H1 (cell line): ENCODE measurements around the gene SLC44A1. TPM values are rescaled to one million over a fixed set of nuclear protein-coding genes. Genes with fewer than 3 reads are reported as not detected.
A peak's percentile ranks its signal among the peaks of the same experiment; 100 is the strongest.

Experiments used
- CTCF ChIA-PET: fragments of 300-600 bp; sonication (Branson Sonifier 250); formaldehyde crosslinking; loops from one replicate; lab custom pipeline; 2021; ENCODE audit not compliant: partially characterized antibody; lab: Charles Lee
- POLR2A ChIA-PET: fragments of 300-600 bp; sonication (Branson Sonifier 250); formaldehyde crosslinking; loops from one replicate; lab custom pipeline; 2021; ENCODE audit warnings: inconsistent platforms; ENCODE audit not compliant: partially characterized antibody; lab: Charles Lee
- DNase-seq, 2 experiments: peaks; one replicate each; pipeline versions ENCODE4 v3.0.0 to v3.0.0-alpha.2; 2010 to 2022; ENCODE audit warnings: low spot score in 2 of 2, low read depth in 1 of 2, mixed read lengths in 1 of 2
- FAIRE-seq: peaks from 2 replicates; lab custom pipeline; 2011; peaks lifted over from hg19 to GRCh38; lab: Jason Lieb, UNC
- H2AFZ ChIP-seq: 2 replicates; pipeline ENCODE4 v1.8.1; 2012; ENCODE audit warnings: low read length, inconsistent platforms
- H2AK5ac ChIP-seq: 2 replicates; pipeline ENCODE4 v1.6.1; 2013; ENCODE audit warnings: low read depth, low read length
- H2BK120ac ChIP-seq: replicated peaks from 2 replicates; pipeline ENCODE3; 2013; ENCODE audit warnings: low read depth, low read length, inconsistent platforms
- H2BK12ac ChIP-seq: 2 replicates; pipeline ENCODE4 v1.6.1; 2013; ENCODE audit warnings: low read depth, low read length
- H2BK15ac ChIP-seq: 2 replicates; pipeline ENCODE4 v1.6.1; 2013; ENCODE audit warnings: low read length
- H2BK20ac ChIP-seq: 2 replicates; pipeline ENCODE4 v1.6.1; 2013; ENCODE audit warnings: low read length
- H2BK5ac ChIP-seq: 2 replicates; pipeline ENCODE4 v1.6.1; 2013; ENCODE audit warnings: low read depth, low read length
- H3K14ac ChIP-seq: 2 replicates; pipeline ENCODE4 v1.6.1; 2013; ENCODE audit warnings: inconsistent platforms; ENCODE audit not compliant: insufficient read length
- H3K18ac ChIP-seq: 2 replicates; pipeline ENCODE4 v1.6.1; 2013; ENCODE audit warnings: low read length; ENCODE audit errors: extremely low read depth
- H3K23ac ChIP-seq: 2 replicates; pipeline ENCODE4 v1.6.1; 2013; ENCODE audit warnings: inconsistent platforms; ENCODE audit not compliant: insufficient read length
- H3K23me2 ChIP-seq: 2 replicates; pipeline ENCODE4 v1.6.1; 2013; ENCODE audit warnings: low read depth, low read length
- H3K27ac ChIP-seq: 2 replicates; pipeline ENCODE4 v1.6.1; 2011; ENCODE audit warnings: low read depth, low read length, inconsistent platforms
- H3K27me3 ChIP-seq, 4 experiments: replicated peaks in 1 of 4; 1 replicate in 1 of 4; 2 replicates in 3 of 4; pipeline versions ENCODE4 v1.6.1 to v1.8.1; 2011 to 2013; ENCODE audit warnings: low read length in 3 of 4, mild to moderate bottlenecking in 3 of 4, inconsistent platforms in 2 of 4, mixed read lengths in 2 of 4, moderate library complexity in 1 of 4; ENCODE audit not compliant: control insufficient read depth in 3 of 4, insufficient read depth in 3 of 4; ENCODE audit errors: extremely low read depth in 1 of 4
- H3K36me3 ChIP-seq, 4 experiments: 2 replicates each; pipeline versions ENCODE4 v1.6.1 to v1.8.1; 2011 to 2013; ENCODE audit warnings: mild to moderate bottlenecking in 4 of 4, low read length in 3 of 4, moderate library complexity in 2 of 4, control low read depth in 1 of 4, inconsistent platforms in 1 of 4; ENCODE audit not compliant: insufficient read depth in 4 of 4, control insufficient read depth in 2 of 4
- H3K4ac ChIP-seq: replicated peaks from 2 replicates; pipeline ENCODE3; 2013; ENCODE audit warnings: low read length, low read depth, mixed read lengths, inconsistent platforms; ENCODE audit not compliant: insufficient read length
- H3K4me1 ChIP-seq, 4 experiments: replicated peaks in 1 of 4; 1 replicate in 1 of 4; 2 replicates in 3 of 4; pipeline versions ENCODE4 v1.6.1 to v1.8.1; 2011 to 2013; ENCODE audit warnings: low read length in 3 of 4, inconsistent platforms in 2 of 4, mixed read lengths in 1 of 4; ENCODE audit not compliant: insufficient read depth in 4 of 4, control insufficient read depth in 3 of 4
- H3K4me2 ChIP-seq, 2 experiments: 2 replicates each; pipeline versions ENCODE4 v1.6.1 to v1.8.1; 2011 to 2013; ENCODE audit warnings: low read depth in 2 of 2, low read length in 2 of 2, control low read depth in 1 of 2, inconsistent platforms in 1 of 2, mild to moderate bottlenecking in 1 of 2; ENCODE audit not compliant: insufficient read depth in 1 of 2
- H3K4me3 ChIP-seq, 4 experiments: fragments of 200-600, 300-600 bp in 1 of 4; sonication (generic), shearing (Covaris generic), sonication (Bioruptor Twin) in 1 of 4; 2 replicates each; pipeline versions ENCODE4 v1.5.1 to v1.8.1; 2011 to 2016; ENCODE audit warnings: low read length in 4 of 4, low read depth in 3 of 4, control low read depth in 2 of 4, inconsistent platforms in 2 of 4, mild to moderate bottlenecking in 2 of 4, mixed read lengths in 1 of 4, moderate library complexity in 1 of 4; ENCODE audit not compliant: insufficient read depth in 2 of 4; ENCODE audit errors: extremely low read depth in 1 of 4
- H3K56ac ChIP-seq: replicated peaks from 2 replicates; pipeline ENCODE3; 2013; ENCODE audit warnings: low read depth, mild to moderate bottlenecking, mixed read lengths, low read length, inconsistent platforms; ENCODE audit not compliant: insufficient read length
- H3K79me1 ChIP-seq: 2 replicates; pipeline ENCODE4 v1.6.1; 2013; ENCODE audit warnings: low read depth, low read length, control low read depth
- H3K79me2 ChIP-seq, 2 experiments: 2 replicates each; pipeline versions ENCODE4 v1.6.1 to v1.8.1; 2012 to 2013; ENCODE audit warnings: low read length in 2 of 2, mild to moderate bottlenecking in 2 of 2, inconsistent platforms in 1 of 2; ENCODE audit not compliant: insufficient read depth in 2 of 2, control insufficient read depth in 1 of 2
- H3K9ac ChIP-seq, 4 experiments: replicated peaks in 1 of 4; 1 replicate in 1 of 4; 2 replicates in 3 of 4; pipeline versions ENCODE4 v1.6.1 to v1.8.1; 2011 to 2013; ENCODE audit warnings: low read depth in 3 of 4, low read length in 3 of 4, control low read depth in 2 of 4, mild to moderate bottlenecking in 2 of 4, moderate library complexity in 2 of 4, inconsistent platforms in 1 of 4; ENCODE audit errors: extremely low read depth in 1 of 4
- H3K9me3 ChIP-seq, 2 experiments: 2 replicates each; pipeline versions ENCODE4 v1.6.1 to v1.8.1; 2012 to 2013; ENCODE audit warnings: mild to moderate bottlenecking in 2 of 2, moderate library complexity in 2 of 2, control low read depth in 1 of 2, inconsistent platforms in 1 of 2, low read depth in 1 of 2, low read length in 1 of 2, mixed read lengths in 1 of 2; ENCODE audit not compliant: insufficient read depth in 2 of 2
- H4K20me1 ChIP-seq, 2 experiments: replicated peaks in 1 of 2; 2 replicates each; pipeline versions ENCODE3 to v1.8.1; 2011 to 2013; ENCODE audit warnings: inconsistent platforms in 2 of 2, low read length in 2 of 2, mild to moderate bottlenecking in 1 of 2; ENCODE audit not compliant: insufficient read depth in 2 of 2, control insufficient read depth in 1 of 2
- H4K5ac ChIP-seq: 2 replicates; pipeline ENCODE4 v1.6.1; 2013; ENCODE audit warnings: low read length, low read depth, mixed read lengths, inconsistent platforms; ENCODE audit not compliant: insufficient read length
- H4K8ac ChIP-seq: 2 replicates; pipeline ENCODE4 v1.8.0; 2013; ENCODE audit warnings: mild to moderate bottlenecking, moderate library complexity, low read length, inconsistent platforms; ENCODE audit not compliant: insufficient read depth; ENCODE audit errors: extremely low read depth
- H4K91ac ChIP-seq: replicated peaks from 2 replicates; pipeline ENCODE3; 2013; ENCODE audit warnings: low read length, mixed read lengths, inconsistent platforms; ENCODE audit not compliant: insufficient read length
- ASH2L ChIP-seq: fragments of 200-600, 300-600 bp; sonication (generic); IDR thresholded peaks from one replicate; pipeline ENCODE4 v1.7.1; 2017; ENCODE audit warnings: low read length
- BACH1 ChIP-seq: IDR thresholded peaks from 2 replicates; pipeline ENCODE4 v1.6.1; 2012; ENCODE audit warnings: low read length, improper control_type of control experiment
- BCL11A ChIP-seq, 2 experiments: IDR thresholded peaks; one replicate each; pipeline ENCODE4 v1.6.1; 2011; ENCODE audit warnings: low read depth in 2 of 2, low read length in 2 of 2, mild to moderate bottlenecking in 2 of 2
- CEBPB ChIP-seq: IDR thresholded peaks from 2 replicates; pipeline ENCODE4 v1.6.1; 2012; ENCODE audit warnings: low read depth, low read length
- JUN ChIP-seq: IDR thresholded peaks from 2 replicates; pipeline ENCODE4 v1.6.1; 2011; ENCODE audit warnings: low read depth, mild to moderate bottlenecking, improper control_type of control experiment, low read length
- RAD21 ChIP-seq, 2 experiments: IDR thresholded peaks in 1 of 2; conservative IDR thresholded peaks in 1 of 2; 2 replicates each; pipeline ENCODE4 v1.6.1; 2011; ENCODE audit warnings: low read depth in 2 of 2, low read length in 2 of 2, improper control_type of control experiment in 1 of 2, inconsistent platforms in 1 of 2, mild to moderate bottlenecking in 1 of 2, moderate library complexity in 1 of 2
- RBBP5 ChIP-seq: IDR thresholded peaks from 2 replicates; pipeline ENCODE4 v1.7.1; 2012; ENCODE audit warnings: low read depth, mild to moderate bottlenecking, inconsistent platforms, low read length, moderate library complexity, borderline replicate concordance
- SIN3A ChIP-seq, 2 experiments: IDR thresholded peaks in 1 of 2; conservative IDR thresholded peaks in 1 of 2; 2 replicates each; pipeline ENCODE4 v1.6.1; 2011 to 2012; ENCODE audit warnings: low read length in 2 of 2, improper control_type of control experiment in 1 of 2, low read depth in 1 of 2, mild to moderate bottlenecking in 1 of 2
- SRF ChIP-seq: IDR thresholded peaks from 2 replicates; pipeline ENCODE4 v1.6.1; 2011; ENCODE audit warnings: mild to moderate bottlenecking, low read depth, low read length, moderate library complexity
- TAF1 ChIP-seq: IDR thresholded peaks from 2 replicates; pipeline ENCODE4 v1.6.1; 2011; ENCODE audit warnings: mild to moderate bottlenecking, low read depth, low read length
- TBP ChIP-seq: IDR thresholded peaks from 2 replicates; pipeline ENCODE4 v1.6.1; 2011; ENCODE audit warnings: low read depth, low read length, improper control_type of control experiment
- TEAD4 ChIP-seq: IDR thresholded peaks from 2 replicates; pipeline ENCODE4 v1.6.1; 2012; ENCODE audit warnings: low read depth, low read length, inconsistent platforms, mixed read lengths
- WGBS, 2 experiments: shearing (Covaris generic) in 1 of 2; methylation state at CpG; one replicate each; pipeline versions ENCODE4 v1.1.6 to v1.1.7; 2013 to 2015; ENCODE audit warnings: low lambda C conversion rate in 2 of 2, mixed read lengths in 2 of 2, inconsistent platforms in 1 of 2, low coverage in 1 of 2, missing lambda C conversion rate in 1 of 2; ENCODE audit not compliant: insufficient replicate concordance in 2 of 2, insufficient coverage in 1 of 2, insufficient read length in 1 of 2; ENCODE audit errors: extremely low coverage in 1 of 2, missing lambda C conversion rate in 1 of 2; 5-methylcytosine and 5-hydroxymethylcytosine counted together
- polyA plus RNA-seq, 7 experiments: library from polyadenylated mRNA; depleted of rRNA in 3 of 7; stranded (reverse) in 5 of 7; unstranded in 2 of 7; fragments of >200 nt in 5 of 7; fragments of 200-250 nt in 2 of 7; gene quantifications; 1 replicate in 5 of 7; 2 replicates in 1 of 7; 4 replicates in 1 of 7; pipeline versions ENCODE4 v1.2.1 to v1.2.3, GENCODE V29; 2011 to 2013; ENCODE audit warnings: missing spikeins in 2 of 7, mixed read lengths in 2 of 7
- total RNA-seq: library from RNA; stranded (reverse); fragmentation: NEBNext Ultra II Directional; extraction: Animal tissue kit (Norgen Biotek cat#: 25700); gene quantifications from 2 replicates; pipeline ENCODE4 v1.2.1, GENCODE V29; 2021

SLC44A1 gene
- total and polyA plus RNA-seq, 2 of the 8 experiments (the other 6 are each of a cell fraction or from before 2014, with no cell fraction given) = 30.5 to 71.2 TPM

- no peak overlapping the region for H3K14ac ChIP-seq
- DNase-seq = no peak
- peak overlapping the region; percentile 36 to 63; a peak in 3 of 4 replicates for H3K4me2 ChIP-seq
- peak overlapping the region in 1 of 4 experiments; percentile 84; a peak in 2 of 8 replicates for H3K4me3 ChIP-seq
- no peak overlapping the region for H3K4ac ChIP-seq
- no peak overlapping the region for H2AK5ac ChIP-seq
- no peak overlapping the region for H3K27ac ChIP-seq
- 0 out of 7 replicates have a peak overlapping the region, but pooled peaks of 1 of the 4 experiments have one; percentile 2 for H3K9ac ChIP-seq
- no peak overlapping the region for H4K91ac ChIP-seq
- H2BK20ac ChIP-seq = no peak overlapping the region
- 63% methylated on average over 4 of the region's 4 CpGs; no CpG with 5 or more reads in 1 of the 2 experiments for WGBS, 2 experiments
- H2BK5ac ChIP-seq = 0 out of 2 replicates have a peak overlapping the region, but pooled peaks have one; percentile 6
- H2BK12ac ChIP-seq = no peak overlapping the region
- no peak overlapping the region for H3K56ac ChIP-seq
- H3K79me2 ChIP-seq = peaks cover under 1 to 11% of the 10 kb centered on the region in 2 experiments; a peak in 3 of 4 replicates
- no peak overlapping the region for H2BK120ac ChIP-seq
- H3K79me1 ChIP-seq = no peaks in the 10 kb centered on the region
- ChIA-PET POLR2A (interaction anchor here (1.2 kb wide), 1 partner anchor 12 kb away, joined by 3 read pairs; no protein-coding TSS in a partner anchor), CTCF (interaction anchor here (1.1 to 1.4 kb wide), 2 partner anchors 47 to 117 kb away, joined by 3 read pairs; no protein-coding TSS in a partner anchor)
- H3K27me3 ChIP-seq = no peaks in the 10 kb centered on the region
- H2AFZ ChIP-seq = no peak overlapping the region
- H3K9me3 ChIP-seq = no peaks in the 10 kb centered on the region
- H3K23ac ChIP-seq = no peak overlapping the region
- no peaks in the 10 kb centered on the region for H4K20me1 ChIP-seq
- no peak overlapping the region for H4K8ac ChIP-seq
- H3K36me3 ChIP-seq = no peaks in the 10 kb centered on the region
- no peak for FAIRE-seq
- peak overlapping the region; percentile 49; the same call in 1 of the 2 replicates for H3K18ac ChIP-seq
- peaks cover 5% of the 10 kb centered on the region; the same call in 1 of the 2 replicates for H3K23me2 ChIP-seq
- peaks cover 0 to 18% (median 12%) of the 10 kb centered on the region in 4 experiments; a peak in 5 of 7 replicates for H3K4me1 ChIP-seq
- no peak overlapping the region for H4K5ac ChIP-seq
- H2BK15ac ChIP-seq = no peak overlapping the region
- TF ChIP-seq TEAD4 (peak; percentile 64; the same call in 1 of the 2 replicates), JUN (no peak), CEBPB (peak; percentile 93), TBP (no peak), ASH2L (no peak), RBBP5 (no peak), TAF1 (no peak), BCL11A (IDR thresholded peaks at IDR 0.05; ENCODE audit: low read depth in 2 of 2, low read length in 2 of 2) (no peak), SIN3A (conservative IDR thresholded peaks at IDR 0.05 in 1 of 2, IDR thresholded peaks at IDR 0.05 in 1 of 2; ENCODE audit: low read depth in 1 of 2, low read length in 2 of 2) (no peak), SRF (no peak), RAD21 (IDR thresholded peaks at IDR 0.05 in 1 of 2, conservative IDR thresholded peaks at IDR 0.05 in 1 of 2; ENCODE audit: low read depth in 2 of 2, low read length in 2 of 2) (no peak), BACH1 (no peak)
These were observed 3.0 kb upstream of the SLC44A1 start for GRCh38 chr9:105241356-105242043.
